B cell (primary cell): ENCODE data around the gene SLC6A7. TPM values are rescaled to one million over a fixed set of nuclear protein-coding genes. Genes with fewer than 3 reads are reported as not detected.

Experiments used
- ATAC-seq: fragments of 200-7000 bp; cut with Tn5 transposase; one replicate; pipeline ENCODE4 v1.10.0; 2021; ENCODE audit warnings: low read depth, mild to moderate bottlenecking, moderate number of reproducible peaks, moderate library complexity
- CTCF ChIA-PET: fragments of 350-600 bp; sonication (Branson Sonifier 250); formaldehyde crosslinking; loops from one replicate; lab custom pipeline; 2021; ENCODE audit warnings: antibody characterized with exemption, inconsistent platforms; lab: Charles Lee
- POLR2A ChIA-PET: fragments of 350-600 bp; sonication (Branson Sonifier 250); formaldehyde crosslinking; loops from one replicate; lab custom pipeline; 2021; ENCODE audit warnings: antibody characterized with exemption; lab: Charles Lee
- DNase-seq: peaks from one replicate; pipeline ENCODE4 v3.0.0; 2013
- H2AFZ ChIP-seq: 2 replicates; pipeline ENCODE4 v1.6.1; 2012; ENCODE audit warnings: mild to moderate bottlenecking, low read depth, low read length; ENCODE audit not compliant: insufficient read depth, poor library complexity, severe bottlenecking
- H3K27ac ChIP-seq, 2 donors: 1 replicate in 1 of 2; 2 replicates in 1 of 2; pipeline ENCODE4 v1.5.1; 2012 to 2013; ENCODE audit warnings: low read length in 2 of 2, mild to moderate bottlenecking in 2 of 2, moderate library complexity in 1 of 2
- H3K27me3 ChIP-seq, 4 experiments: fragments of 200-600 bp in 1 of 4; sonication (generic) in 1 of 4; replicated peaks in 1 of 4; 1 replicate in 2 of 4; 2 replicates in 2 of 4; pipeline versions ENCODE4 v1.6.1 to v1.7.0; 2013 to 2016; ENCODE audit warnings: low read length in 3 of 4, mild to moderate bottlenecking in 2 of 4, mixed read lengths in 1 of 4, moderate library complexity in 1 of 4; ENCODE audit not compliant: insufficient read depth in 4 of 4, control insufficient read depth in 3 of 4; ENCODE audit errors: control extremely low read depth in 1 of 4
- H3K36me3 ChIP-seq, 2 experiments: replicated peaks in 1 of 2; 1 replicate in 1 of 2; 2 replicates in 1 of 2; pipeline versions ENCODE4 v1.6.1 to v1.7.1; 2013; ENCODE audit warnings: low read length in 1 of 2; ENCODE audit not compliant: insufficient read depth in 2 of 2, control insufficient read depth in 1 of 2; ENCODE audit errors: control extremely low read depth in 1 of 2, extremely low read depth in 1 of 2
- H3K4me1 ChIP-seq, 2 donors: fragments of 200-600 bp in 1 of 2; sonication (generic) in 1 of 2; 1 replicate in 1 of 2; 2 replicates in 1 of 2; pipeline versions ENCODE4 v1.5.1 to v1.6.1; 2013 to 2017; ENCODE audit warnings: low read length in 2 of 2; ENCODE audit not compliant: control insufficient read depth in 2 of 2, insufficient read depth in 2 of 2
- H3K4me2 ChIP-seq: replicated peaks from 2 replicates; pipeline ENCODE3; 2012; ENCODE audit warnings: mild to moderate bottlenecking, low read depth, low read length; ENCODE audit not compliant: poor library complexity, severe bottlenecking
- H3K4me3 ChIP-seq, 5 experiments: fragments of 200-600 bp in 1 of 5; sonication (generic) in 1 of 5; 1 replicate in 3 of 5; 2 replicates in 2 of 5; pipeline versions ENCODE4 v1.5.1 to v1.7.0; 2011 to 2016; ENCODE audit warnings: low read length in 4 of 5, mild to moderate bottlenecking in 4 of 5, low read depth in 2 of 5, control low read depth in 1 of 5, moderate library complexity in 1 of 5; ENCODE audit not compliant: insufficient read depth in 1 of 5; ENCODE audit errors: control extremely low read depth in 1 of 5, extremely low read depth in 1 of 5
- H3K79me2 ChIP-seq: fragments of 200-600 bp; sonication (generic); one replicate; pipeline ENCODE4 v1.6.0; 2016; ENCODE audit warnings: low read length; ENCODE audit not compliant: control insufficient read depth, insufficient read depth
- H3K9ac ChIP-seq: fragments of 200-600 bp; sonication (generic); 2 replicates; pipeline ENCODE4 v1.6.1; 2017; ENCODE audit warnings: mild to moderate bottlenecking, low read length, moderate library complexity
- H3K9me3 ChIP-seq, 3 donors: one replicate each; pipeline versions ENCODE4 v1.6.1 to v1.7.1; 2013; ENCODE audit warnings: low read length in 2 of 3; ENCODE audit not compliant: control insufficient read depth in 2 of 3, insufficient read depth in 1 of 3; ENCODE audit errors: control extremely low read depth in 1 of 3
- H4K20me1 ChIP-seq: 2 replicates; pipeline ENCODE4 v1.6.0; 2012; ENCODE audit warnings: mild to moderate bottlenecking, low read length; ENCODE audit not compliant: insufficient read depth, control insufficient read depth, poor library complexity, severe bottlenecking
- H3K27ac Mint-ChIP-seq: one replicate; pipeline ENCODE4 v1.8.0; 2021; ENCODE audit warnings: mixed read lengths
- H3K27me3 Mint-ChIP-seq: one replicate; pipeline ENCODE4 v1.8.0; 2021; ENCODE audit warnings: mixed read lengths
- H3K4me1 Mint-ChIP-seq: one replicate; pipeline ENCODE4 v1.8.0; 2021; ENCODE audit warnings: mixed read lengths
- H3K4me3 Mint-ChIP-seq: one replicate; pipeline ENCODE4 v1.8.0; 2021; ENCODE audit warnings: mixed read lengths
- H3K9me3 Mint-ChIP-seq: one replicate; pipeline ENCODE4 v1.8.0; 2022; ENCODE audit warnings: mixed read lengths; ENCODE audit not compliant: insufficient read depth
- CTCF ChIP-seq: fragments of 200-600 bp; IDR thresholded peaks from one replicate; pipeline ENCODE4 v1.8.0; 2022; ENCODE audit warnings: antibody characterized with exemption, mild to moderate bottlenecking
- EZH2 ChIP-seq: IDR thresholded peaks from 2 replicates; pipeline ENCODE4 v1.6.1; 2012; ENCODE audit warnings: borderline replicate concordance, low read depth, mild to moderate bottlenecking, moderate library complexity, low read length; ENCODE audit not compliant: insufficient read depth, poor library complexity, severe bottlenecking
- WGBS: methylation state at CpG from one replicate; pipeline ENCODE4 v1.1.5; 2013; ENCODE audit warnings: missing lambda C conversion rate; ENCODE audit not compliant: insufficient coverage; 5-methylcytosine and 5-hydroxymethylcytosine counted together
- intact Hi-C: fragments of 100-400 bp; cut with micrococcal nuclease; formaldehyde crosslinking; loops from one replicate; pipeline ENCODE4 v1.10.0; 2022
- polyA plus RNA-seq: library from polyadenylated mRNA; depleted of rRNA; stranded (reverse); fragments of >200 nt; gene quantifications from 2 replicates; pipeline ENCODE4 v1.2.3, GENCODE V29; 2012
- total RNA-seq, 2 donors: library from RNA; stranded (reverse); fragments of 120-200 nt in 1 of 2; gene quantifications; 1 replicate in 1 of 2; 2 replicates in 1 of 2; pipeline versions ENCODE4 v1.2.3 to v1.2.4, GENCODE V29; 2013 to 2022

Gene SLC6A7
- total and polyA plus RNA-seq, 2 donors (not counting 1 experiment from before 2014, with no cell fraction given): not detected

- no peak overlapping the region for H3K27ac Mint-ChIP-seq
- H3K4me3 ChIP-seq: no peak overlapping the region
- no peak overlapping the region for H3K4me2 ChIP-seq
- no peak overlapping the region for H3K27ac ChIP-seq
- H3K4me1 ChIP-seq: no peaks in the 10 kb centered on the region
- H3K9me3 ChIP-seq: no peaks in the 10 kb centered on the region
- no peak overlapping the region for H3K4me3 Mint-ChIP-seq
- H4K20me1 ChIP-seq: no peaks in the 10 kb centered on the region
- no peaks in the 10 kb centered on the region for H3K4me1 Mint-ChIP-seq
- intact Hi-C loops: no loop called here
- peaks cover 44% of the 10 kb centered on the region for H3K27me3 Mint-ChIP-seq
- no peaks in the 10 kb centered on the region for H3K9me3 Mint-ChIP-seq
- WGBS: 80% methylated on average over 1 of the region's 9 CpGs
- no peak for TF ChIP-seq EZH2
- TF ChIP-seq CTCF: no peak
- ChIA-PET POLR2A (no interaction called here), CTCF (no interaction called here)
- H3K27me3 ChIP-seq: peaks cover 0 to 13% (median 0%) of the 10 kb centered on the region in 4 experiments
- H3K79me2 ChIP-seq: no peaks in the 10 kb centered on the region
- DNase-seq: no peak
- no peak for ATAC-seq
- no peak overlapping the region for H3K9ac ChIP-seq
- H2AFZ ChIP-seq: no peak overlapping the region
- no peaks in the 10 kb centered on the region for H3K36me3 ChIP-seq
Observed at GRCh38 chr5:150195736-150196485, 6.0 kb downstream of the SLC6A7 start.

- H3K4me1 ChIP-seq: no peaks in the 10 kb centered on the region
- DNase-seq (no peak), ATAC-seq (no peak)
- H3K9ac ChIP-seq: no peak overlapping the region
- POLR2A ChIA-PET: no interaction called here
- no peaks in the 10 kb centered on the region for H3K9me3 Mint-ChIP-seq
- no peaks in the 10 kb centered on the region for H3K36me3 ChIP-seq
- H3K27ac Mint-ChIP-seq: no peak overlapping the region
- H4K20me1 ChIP-seq: no peaks in the 10 kb centered on the region
- no peak overlapping the region for H3K4me3 Mint-ChIP-seq
- H3K4me2 ChIP-seq: no peak overlapping the region
- no peak overlapping the region for H3K4me3 ChIP-seq
- no peaks in the 10 kb centered on the region for H3K4me1 Mint-ChIP-seq
- H3K27me3 Mint-ChIP-seq: peaks cover 41% of the 10 kb centered on the region
- peaks cover 0 to 11% (median 0%) of the 10 kb centered on the region in 4 experiments for H3K27me3 ChIP-seq
- intact Hi-C loops: no loop called here
- WGBS: 75% methylated on average over 5 of the region's 5 CpGs
- CTCF ChIA-PET: no interaction called here
- no peaks in the 10 kb centered on the region for H3K9me3 ChIP-seq
- H3K27ac ChIP-seq: no peak overlapping the region
- TF ChIP-seq EZH2 (no peak), CTCF (no peak)
- no peak overlapping the region for H2AFZ ChIP-seq
- no peaks in the 10 kb centered on the region for H3K79me2 ChIP-seq
Observed at GRCh38 chr5:150196514-150196913, 6.7 kb downstream of the SLC6A7 start.
